ENCODE data around the gene KLHL29.

KLHL29 gene

DNA sequence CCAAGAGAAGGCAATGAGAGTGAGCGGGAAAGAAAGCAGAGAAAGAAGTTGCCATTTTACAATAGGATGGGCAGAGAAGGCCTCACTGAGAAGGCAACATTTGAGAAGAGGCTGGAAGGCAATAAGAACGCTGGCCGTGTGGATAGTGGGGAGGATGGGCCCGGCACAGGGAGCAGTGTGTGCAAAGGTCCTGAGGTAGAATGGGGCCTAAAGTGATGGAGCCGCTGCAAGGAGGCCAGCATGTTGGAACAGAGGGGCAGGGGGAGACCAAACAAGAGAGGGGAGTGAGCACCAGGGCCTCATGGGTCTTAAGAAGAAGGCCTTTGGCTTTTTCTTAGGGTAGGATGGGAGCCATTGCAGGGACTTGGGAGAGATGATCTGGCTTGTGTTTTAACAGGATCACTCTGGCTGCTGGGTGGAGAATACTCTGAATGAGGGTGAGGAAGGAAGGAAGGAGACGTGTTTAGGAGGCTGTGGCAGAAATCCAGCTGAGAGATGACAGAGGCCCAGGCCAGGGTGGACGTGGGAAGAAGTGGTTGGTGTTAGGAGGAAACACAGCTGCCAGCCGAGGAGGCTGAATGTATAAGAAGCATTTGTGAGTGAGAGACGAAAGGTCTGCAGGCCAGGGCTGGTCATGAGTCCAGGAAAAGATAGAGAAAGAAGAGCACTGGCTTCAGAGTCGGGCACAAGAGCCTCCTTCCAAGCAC is 159.8 kb downstream of the KLHL29 start:
- in situ Hi-C loops (cut with MboI; ENCODE audit: low sequenced_read_pairs) = no loop called here

DNA sequence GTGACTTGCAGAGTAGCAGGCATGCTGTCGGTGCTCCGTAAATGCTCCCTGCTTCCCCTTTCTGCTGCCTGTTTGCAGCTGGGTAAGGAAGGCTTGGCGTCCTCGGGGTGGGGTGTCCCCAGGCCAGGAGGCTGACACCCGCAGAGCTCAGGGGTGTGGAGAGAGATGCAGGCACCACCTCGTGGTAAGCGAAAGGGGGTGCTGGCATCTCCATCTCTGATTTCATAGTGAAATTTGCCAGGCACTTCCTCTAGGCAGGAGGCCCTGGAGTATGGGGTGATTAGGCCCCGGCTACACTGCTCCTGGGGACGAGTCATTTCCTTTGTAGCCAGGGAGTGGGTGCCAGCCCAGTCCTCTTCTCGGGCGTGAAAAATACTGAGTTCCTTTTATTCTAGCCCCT is 160.4 kb downstream of the KLHL29 start:
- in situ Hi-C loops (cut with MboI; ENCODE audit: low sequenced_read_pairs) = no loop called here

DNA sequence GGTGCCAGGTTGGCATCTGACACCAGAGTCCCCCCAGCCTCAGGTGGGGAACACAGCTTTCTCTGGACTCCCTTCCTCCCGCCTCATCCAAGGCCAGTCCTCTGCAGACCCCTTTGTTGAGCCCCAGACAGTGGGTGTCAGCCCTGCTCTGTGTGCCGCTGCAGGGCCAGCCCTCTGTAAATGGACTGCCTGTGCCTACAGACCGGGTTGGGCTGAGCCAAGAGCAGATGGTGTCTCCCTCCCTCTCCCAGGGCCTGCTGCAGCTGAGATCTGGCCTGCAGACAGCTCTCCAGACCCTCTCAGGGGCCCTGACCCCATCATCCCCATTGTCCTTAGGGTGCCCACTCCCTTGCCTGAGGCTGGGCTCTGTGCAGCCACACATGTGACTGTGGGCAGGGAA is 160.8 kb downstream of the KLHL29 start:
- in situ Hi-C loops (cut with MboI; ENCODE audit: low sequenced_read_pairs) = no loop called here

DNA sequence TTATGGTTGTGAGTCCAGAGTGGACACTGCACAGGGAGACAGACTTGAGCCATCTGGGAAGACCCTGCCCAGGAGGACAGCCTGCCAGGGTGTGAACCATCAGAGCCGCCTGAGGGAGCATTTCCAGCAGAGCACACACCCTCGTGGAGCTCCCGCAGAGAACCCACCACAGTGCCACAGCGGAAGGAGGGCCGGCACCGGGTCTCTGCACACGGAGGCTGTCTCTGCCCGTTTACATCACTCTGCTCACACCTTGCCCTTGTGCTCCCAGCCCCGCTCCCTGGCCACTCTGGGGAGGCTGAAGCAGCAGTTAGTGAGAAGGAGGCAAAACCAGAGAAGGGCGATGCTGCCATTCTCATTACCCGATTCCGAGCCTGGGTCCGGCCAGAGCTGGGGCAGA is 161.9 kb downstream of the KLHL29 start:
- in situ Hi-C loops (cut with MboI; ENCODE audit: low sequenced_read_pairs) = no loop called here

DNA sequence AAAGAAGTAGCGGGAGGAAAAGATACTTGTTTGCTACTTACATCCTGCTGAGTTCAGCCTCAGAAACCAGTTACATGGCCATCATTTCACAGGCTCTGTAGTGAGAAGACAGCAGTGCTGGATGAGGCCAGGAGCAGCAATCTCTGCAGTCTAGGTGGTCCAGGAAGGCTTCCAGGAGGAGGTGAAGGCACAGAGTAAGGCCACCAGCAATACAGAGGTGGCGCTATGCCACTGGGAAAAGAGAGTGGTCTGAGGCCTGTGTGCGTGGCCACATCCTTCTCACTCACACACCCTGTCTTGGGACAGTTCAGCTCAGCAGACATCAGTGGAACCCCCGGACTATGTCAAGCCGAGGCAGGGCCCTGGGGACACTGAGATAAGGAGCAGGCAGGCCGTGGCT is 162.7 kb downstream of the KLHL29 start:
- in situ Hi-C loops (cut with MboI; ENCODE audit: low sequenced_read_pairs) = no loop called here

DNA sequence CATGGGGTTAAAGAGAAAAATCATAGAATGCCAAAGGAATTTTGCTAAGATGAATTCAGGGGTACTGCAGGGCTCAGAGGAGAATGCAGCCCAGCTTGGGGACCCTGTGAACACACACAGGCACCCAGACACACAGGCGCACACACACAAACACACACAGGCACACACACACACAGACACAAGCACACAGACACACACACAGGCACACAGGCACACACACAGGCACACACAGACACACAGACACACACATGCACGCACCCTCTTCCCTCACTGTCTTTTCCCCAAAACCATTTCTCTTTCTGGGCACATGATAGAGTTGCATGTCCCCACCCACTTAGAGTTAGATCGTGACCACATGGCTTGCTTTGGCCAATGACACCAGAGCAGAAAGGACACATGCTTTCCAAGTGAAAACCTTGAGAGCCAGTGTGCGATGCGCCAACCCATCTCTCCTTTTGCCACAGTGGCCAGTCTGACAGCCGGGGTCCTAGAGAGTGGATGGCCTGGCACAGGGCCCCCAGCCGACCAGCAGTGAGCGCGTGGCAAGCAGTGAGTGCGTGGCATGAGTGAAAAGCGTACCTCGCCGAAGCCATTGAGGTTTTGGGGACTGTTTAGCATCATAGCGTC is 163.3 kb downstream of the KLHL29 start:
- in situ Hi-C loops (cut with MboI; ENCODE audit: low sequenced_read_pairs) = no loop called here

DNA sequence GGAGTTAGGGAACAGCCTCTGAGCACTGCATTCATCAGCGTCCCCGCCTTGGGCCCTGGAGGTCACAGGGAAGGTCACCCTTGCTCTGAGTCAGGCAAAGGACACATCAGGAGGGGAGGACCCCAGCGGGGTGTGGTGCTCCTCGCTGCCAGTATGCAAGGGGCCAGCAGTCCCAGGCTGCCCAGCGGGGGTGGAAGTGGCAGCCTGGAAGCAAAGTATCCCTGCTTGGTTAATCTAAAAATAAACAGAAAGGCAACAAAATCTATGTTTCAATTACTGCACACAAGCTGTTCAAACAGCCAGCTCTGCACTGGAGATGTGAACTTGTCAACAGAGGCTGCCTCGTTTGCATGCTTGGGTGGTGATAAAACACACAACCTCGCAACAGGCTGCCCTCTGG is 164.1 kb downstream of the KLHL29 start:
- in situ Hi-C loops (cut with MboI; ENCODE audit: low sequenced_read_pairs) = no loop called here

DNA sequence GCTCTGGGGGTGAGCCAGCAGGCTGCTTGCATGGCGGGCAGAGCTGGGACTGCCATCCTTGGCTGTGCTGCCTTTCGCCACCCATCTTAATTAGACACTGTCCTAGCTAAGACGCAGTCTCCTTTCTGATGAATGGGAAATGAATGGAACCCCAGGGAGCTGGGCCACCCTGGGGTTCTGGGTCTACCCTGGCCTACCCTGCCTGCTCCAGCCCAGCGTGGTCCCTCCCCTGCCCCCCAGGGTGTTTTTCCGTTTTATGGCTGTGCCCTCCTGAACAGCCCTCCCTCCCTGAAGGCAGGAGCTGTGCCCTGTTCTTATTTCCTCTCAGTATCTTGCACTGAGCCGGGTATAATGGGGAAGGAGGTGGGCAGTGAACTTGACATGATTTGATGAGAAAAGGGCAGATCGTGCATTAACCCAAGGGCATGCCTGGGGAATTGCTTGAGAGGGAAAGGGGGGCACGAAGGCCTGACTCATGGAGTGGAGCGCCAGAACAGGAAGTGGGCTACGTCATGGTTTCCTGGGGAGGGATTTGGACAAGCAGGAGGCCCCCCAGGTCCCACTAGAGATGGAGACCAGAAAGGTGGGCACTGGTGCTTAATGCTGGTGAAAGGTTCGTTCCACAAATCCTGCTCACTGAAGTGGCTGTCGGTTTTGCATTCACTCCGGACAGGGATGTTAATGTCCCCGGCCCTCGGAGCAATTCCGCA is 165.0 kb downstream of the KLHL29 start:
- in situ Hi-C loops (cut with MboI; ENCODE audit: low sequenced_read_pairs) = no loop called here

DNA sequence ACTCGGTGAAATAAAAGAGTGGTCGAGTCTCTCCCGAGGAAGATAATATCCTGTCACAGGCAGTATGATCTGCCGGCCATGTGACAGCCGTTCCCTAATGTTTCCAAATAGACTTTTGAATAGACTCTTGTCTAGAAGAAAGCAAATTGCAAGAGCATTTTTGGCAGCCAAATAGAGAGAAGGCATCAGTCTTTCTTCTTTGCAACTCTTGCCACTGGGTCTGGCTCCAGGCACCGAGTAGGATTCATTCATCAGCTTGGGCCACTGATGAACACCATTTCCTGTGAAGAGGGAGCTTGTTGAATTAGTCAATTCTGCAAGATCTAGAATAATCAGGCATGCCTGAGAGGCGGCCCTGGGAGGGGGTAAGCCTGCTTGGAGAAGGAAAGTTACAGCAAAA is 165.6 kb downstream of the KLHL29 start:
- in situ Hi-C loops (cut with MboI; ENCODE audit: low sequenced_read_pairs) = no loop called here

DNA sequence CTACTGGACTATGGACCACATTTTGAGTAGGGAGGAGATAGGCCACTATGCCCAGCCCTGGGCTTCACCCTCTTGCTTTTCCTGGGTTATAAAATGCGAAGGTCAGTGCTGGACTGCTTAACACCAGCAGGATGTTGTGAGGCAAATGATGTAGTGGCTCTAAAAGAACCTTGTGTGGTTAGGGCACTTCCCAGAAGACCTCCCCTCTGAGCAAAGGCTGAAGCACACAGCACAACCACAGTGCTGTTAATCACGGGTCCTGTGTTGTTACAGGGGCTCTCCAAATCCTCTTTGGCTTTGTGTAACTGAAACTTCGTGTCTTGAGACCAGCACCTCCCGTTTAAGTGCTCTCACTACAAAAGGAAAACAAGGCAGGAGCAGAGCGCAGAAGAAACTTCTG is 166.9 kb downstream of the KLHL29 start:
- in situ Hi-C loops (cut with MboI; ENCODE audit: low sequenced_read_pairs) = no loop called here

DNA sequence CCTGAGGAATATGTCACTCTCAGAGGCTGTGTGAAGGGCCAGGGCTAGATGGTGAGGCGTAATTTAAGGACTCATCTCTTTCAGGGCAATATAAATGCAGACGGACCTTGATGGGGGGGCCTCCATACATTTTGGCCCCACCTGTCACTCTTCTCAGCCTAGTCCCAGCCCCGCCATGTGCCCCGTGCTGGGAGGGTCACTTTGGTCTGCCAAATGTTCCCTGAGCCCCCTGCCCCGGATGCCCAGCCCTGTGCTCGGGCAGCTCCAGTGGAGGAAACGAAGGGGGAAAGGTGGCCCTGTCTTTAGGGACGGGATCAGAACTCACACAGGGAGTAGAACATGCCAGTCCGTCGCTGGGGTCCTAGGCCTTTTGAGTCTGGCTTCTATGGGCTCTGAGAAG is 168.6 kb downstream of the KLHL29 start:
- in situ Hi-C loops (cut with MboI; ENCODE audit: low sequenced_read_pairs) = no loop called here

DNA sequence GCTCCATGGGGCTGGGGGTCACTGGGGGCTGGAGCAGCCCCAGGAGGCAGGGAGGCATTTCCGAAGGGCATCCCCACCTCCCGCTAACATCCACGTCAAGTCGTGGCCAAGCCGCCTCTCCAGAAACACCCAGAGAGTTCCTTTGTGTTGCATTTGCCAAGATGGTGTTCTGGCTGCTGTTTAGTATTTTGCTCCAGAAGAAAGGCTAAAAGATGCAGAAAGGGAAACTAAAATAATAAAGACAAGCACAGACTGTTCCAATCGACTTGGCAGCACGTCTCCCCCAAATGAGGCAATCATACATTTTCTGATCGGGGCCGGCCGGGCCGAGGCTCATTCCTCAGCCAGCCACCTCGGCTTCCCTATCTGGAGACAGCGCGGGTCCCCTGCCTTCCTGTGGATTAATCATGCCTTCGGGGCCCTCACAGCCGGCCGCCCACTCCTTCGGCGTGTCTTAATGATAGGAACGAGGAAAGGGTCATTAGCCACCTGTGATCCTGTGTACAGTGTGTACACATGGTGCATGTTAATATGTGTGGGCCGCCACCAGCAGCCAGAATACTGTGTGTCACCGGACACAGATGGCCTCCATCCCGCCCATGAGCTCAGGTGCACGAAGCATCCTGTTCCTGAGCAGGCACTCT is 169.2 kb downstream of the KLHL29 start:
- in situ Hi-C loops (cut with MboI; ENCODE audit: low sequenced_read_pairs) = no loop called here

DNA sequence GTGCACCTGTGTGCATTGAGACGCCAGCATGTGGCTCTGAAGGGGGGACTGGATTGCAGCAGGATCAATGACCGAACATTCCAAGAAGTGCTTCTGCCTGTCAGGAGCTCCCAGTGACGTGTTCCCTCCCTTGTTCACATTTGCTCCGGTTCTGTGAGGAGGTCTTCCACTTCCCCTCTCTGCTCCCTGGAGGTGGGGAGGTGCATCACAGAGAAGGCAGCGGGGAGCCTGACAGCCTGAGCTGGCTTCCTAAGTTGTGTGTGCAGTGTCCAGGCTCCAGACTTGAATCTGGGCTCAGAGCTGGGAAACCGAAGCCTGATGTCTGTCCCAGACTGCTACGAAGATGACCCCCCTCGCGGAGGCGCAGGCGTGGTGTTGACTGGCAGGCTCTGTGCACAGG is 171.0 kb downstream of the KLHL29 start:
- in situ Hi-C loops (cut with MboI; ENCODE audit: low sequenced_read_pairs) = no loop called here

DNA sequence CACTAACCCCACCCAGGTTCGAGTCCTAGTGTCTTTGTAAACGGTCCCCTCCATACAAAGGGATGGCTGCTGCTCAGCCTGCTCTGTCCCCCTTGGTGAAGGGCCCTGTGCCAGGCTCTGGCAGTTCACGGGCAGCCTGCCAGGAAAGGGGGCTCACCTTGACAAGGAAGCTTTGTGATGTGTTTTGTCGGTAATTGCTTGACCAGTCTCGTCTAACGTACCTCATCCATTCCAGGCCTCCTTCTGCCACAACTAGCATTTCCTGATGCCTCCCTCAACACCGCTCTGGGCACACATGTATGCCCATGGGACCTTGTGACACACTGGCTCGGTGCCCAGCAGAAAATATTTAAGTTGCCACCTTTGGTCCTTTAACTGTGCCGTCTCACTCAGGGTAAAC is 171.9 kb downstream of the KLHL29 start:
- in situ Hi-C loops (cut with MboI; ENCODE audit: low sequenced_read_pairs) = no loop called here

DNA sequence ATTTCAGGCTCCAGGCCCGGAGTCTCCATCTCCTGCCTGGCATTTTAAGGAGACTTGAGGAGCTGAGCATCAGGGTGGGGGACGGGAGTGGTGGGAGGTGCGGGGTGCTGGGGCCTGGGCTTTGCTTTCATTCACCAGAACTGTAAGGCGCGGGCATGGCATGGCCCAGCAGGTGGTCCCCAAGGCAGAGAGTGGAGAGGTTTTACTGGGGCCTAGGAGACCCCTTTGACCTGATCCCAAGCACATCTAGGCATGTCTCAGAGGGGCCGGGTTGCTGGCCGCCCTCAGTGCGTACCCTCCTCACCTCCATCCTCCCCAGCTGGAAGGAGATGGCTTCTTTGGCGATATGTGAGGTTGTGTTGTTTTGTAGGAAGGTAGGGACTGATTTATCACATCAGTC is 172.5 kb downstream of the KLHL29 start:
- in situ Hi-C loops (cut with MboI; ENCODE audit: low sequenced_read_pairs) = no loop called here

DNA sequence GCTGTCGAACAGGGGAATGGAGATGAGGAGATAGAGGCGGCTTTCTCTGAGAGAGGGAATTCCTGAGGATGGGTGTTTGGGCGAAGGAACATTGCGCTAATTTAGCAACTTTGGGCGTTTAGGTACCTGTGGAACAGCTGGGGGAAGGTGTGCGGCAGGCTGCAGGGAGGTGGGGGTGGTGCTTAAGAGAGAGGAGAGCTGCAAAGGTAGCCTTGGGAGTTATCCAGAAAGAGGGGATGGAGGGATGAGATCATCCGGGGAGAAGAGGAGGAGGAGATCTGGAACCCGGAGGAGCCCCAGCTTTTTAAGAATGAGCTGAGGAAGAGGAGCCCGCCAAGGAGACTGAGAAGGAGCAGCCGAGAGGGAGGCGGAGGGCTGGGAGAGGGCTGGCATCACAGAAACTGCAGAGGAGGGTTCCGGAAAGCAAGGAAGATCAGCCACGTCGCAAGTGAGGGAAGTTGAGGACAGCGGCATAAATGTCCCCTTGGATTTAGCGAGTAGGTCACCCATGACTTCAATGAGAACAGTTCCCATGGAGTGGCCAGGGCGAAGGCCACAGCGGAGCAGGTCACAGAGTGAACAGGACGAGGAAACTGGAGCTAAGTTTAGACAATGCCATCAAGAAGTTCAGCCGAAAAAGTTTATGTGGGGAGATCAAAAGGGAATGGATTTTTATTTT is 174.7 kb downstream of the KLHL29 start:
- in situ Hi-C loops (cut with MboI; ENCODE audit: low sequenced_read_pairs) = no loop called here

DNA sequence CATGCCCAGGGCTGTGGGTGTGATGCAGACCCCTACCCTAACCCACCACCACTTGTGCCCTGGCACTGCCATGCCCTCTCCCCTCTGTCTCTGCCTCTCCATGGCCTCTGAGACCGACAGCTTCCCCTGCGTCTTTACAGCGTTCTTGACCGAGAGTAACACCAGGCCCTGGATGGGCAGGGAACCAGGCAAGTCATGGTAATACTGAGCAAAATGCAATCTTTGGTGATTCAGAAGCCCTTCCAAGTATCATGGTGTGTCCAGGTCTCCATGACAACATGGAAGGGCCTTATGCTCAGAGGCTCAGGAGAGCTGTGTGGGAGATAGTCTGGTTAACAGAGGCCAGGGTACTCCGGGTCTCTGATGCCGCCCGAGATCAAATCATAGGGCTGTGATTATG is 176.1 kb downstream of the KLHL29 start:
- in situ Hi-C loops (cut with MboI; ENCODE audit: low sequenced_read_pairs) = no loop called here

DNA sequence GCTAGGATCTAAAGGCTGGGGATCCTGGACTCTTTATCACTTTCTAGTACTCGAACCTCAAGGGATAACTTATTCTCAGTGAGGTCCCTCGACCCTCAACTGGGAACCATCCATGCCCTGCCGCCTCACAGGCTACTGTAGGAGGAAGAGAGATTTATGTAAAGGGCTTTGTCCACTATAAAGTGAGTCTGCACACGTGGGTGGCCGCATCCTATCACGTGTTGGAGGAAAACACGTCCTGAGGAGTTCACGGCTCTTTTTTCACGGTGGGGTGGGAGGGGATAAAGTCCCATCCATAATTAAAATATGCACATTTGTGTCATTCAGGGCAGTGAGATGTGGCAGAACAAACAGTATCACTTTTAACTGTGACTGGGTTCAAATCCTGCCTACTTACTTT is 176.6 kb downstream of the KLHL29 start:
- in situ Hi-C loops (cut with MboI; ENCODE audit: low sequenced_read_pairs) = no loop called here

DNA sequence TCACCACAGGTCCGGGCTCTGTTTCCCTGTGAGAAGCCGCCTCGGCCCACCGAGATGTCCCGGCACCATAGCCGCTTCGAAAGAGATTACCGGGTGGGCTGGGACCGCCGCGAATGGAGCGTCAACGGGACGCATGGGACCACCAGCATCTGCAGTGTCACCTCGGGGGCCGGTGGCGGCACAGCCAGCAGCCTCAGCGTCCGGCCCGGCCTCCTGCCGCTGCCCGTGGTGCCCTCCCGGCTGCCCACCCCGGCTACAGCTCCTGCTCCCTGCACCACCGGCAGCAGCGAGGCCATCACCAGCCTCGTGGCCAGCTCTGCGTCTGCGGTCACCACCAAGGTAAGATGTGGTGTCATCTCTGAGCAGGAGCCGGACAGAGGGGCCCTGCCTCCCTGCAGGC is 177.2 kb downstream of the KLHL29 start:
- in situ Hi-C loops (cut with MboI; ENCODE audit: low sequenced_read_pairs) = no loop called here

DNA sequence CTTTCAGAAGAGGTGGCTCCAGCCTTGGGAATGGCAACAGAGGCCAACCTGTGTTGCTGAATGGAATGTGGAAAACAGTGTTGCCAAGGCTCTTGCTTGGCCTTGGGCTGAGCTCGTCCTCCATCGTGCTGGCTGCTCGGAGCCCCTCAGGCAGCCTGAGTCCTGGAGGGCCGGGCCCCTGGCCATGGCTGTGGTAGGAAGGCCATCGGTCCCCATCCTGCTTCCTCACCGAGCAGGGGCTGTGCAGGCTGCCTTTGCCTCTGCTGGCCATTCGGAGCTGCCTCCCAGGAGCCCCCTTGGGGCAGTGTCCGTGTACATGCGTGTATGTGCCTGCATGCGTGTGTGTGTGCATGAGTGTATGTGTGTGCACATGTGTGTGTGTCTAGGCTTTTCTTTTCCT is 178.2 kb downstream of the KLHL29 start:
- in situ Hi-C loops (cut with MboI; ENCODE audit: low sequenced_read_pairs) = no loop called here
